ENCODE data around the gene ZNF217. TPM values are rescaled to one million over a fixed set of nuclear protein-coding genes. Genes with fewer than 3 reads are reported as not detected.

ZNF217 gene
- total RNA-seq, 1 donor from 2014 or later, result 57.9 TPM

GRCh38 chr20:53636540-53637097, 43.0 kb upstream of the ZNF217 start:
- Histone ChIP-seq H3K4me1 (ENCODE audit: insufficient read depth, low read length) (no peaks in the 10 kb centered on the region), H2AFZ (ENCODE audit: low read depth, low read length) (no peak overlapping the region), H3K9me3 (ENCODE audit: insufficient read depth, low read depth, low read length) (no peaks in the 10 kb centered on the region), H3K27ac (ENCODE audit: low read depth, low read length) (no peak overlapping the region), H3K36me3 (ENCODE audit: insufficient read depth, low read length) (no peaks in the 10 kb centered on the region), H3K4me3 (ENCODE audit: insufficient read depth, low read depth, low read length) (no peak overlapping the region), H3K4me2 (ENCODE audit: low read length) (no peak overlapping the region), H3K9ac (ENCODE audit: low read length) (no peak overlapping the region), H4K20me1 (ENCODE audit: insufficient read depth, low read length) (no peaks in the 10 kb centered on the region), H3K79me2 (ENCODE audit: insufficient read depth, low read length) (no peaks in the 10 kb centered on the region), H3K27me3 (ENCODE audit: insufficient read depth, low read length) (no peaks in the 10 kb centered on the region)
- no peak for FAIRE-seq
- no peak for DNase-seq (ENCODE audit: low read depth)
- H3K9me3 Mint-ChIP-seq (ENCODE audit: unreplicated experiment), result no peaks in the 10 kb centered on the region
- no peak overlapping the region for H3K27ac Mint-ChIP-seq (ENCODE audit: unreplicated experiment)
- no peaks in the 10 kb centered on the region for H3K36me3 Mint-ChIP-seq (ENCODE audit: low read depth, unreplicated experiment)
- H3K27me3 Mint-ChIP-seq (ENCODE audit: low read depth, unreplicated experiment), result peaks cover 3% of the 10 kb centered on the region
- no peak overlapping the region for H3K4me3 Mint-ChIP-seq (ENCODE audit: unreplicated experiment)
- peaks cover 3% of the 10 kb centered on the region for H3K4me1 Mint-ChIP-seq (ENCODE audit: low read depth, unreplicated experiment)
- TF ChIP-seq EZH2 (IDR thresholded peaks at IDR 0.05; ENCODE audit: insufficient read depth, low read length), result no peak

- TF ChIP-seq EZH2 (IDR thresholded peaks at IDR 0.05; ENCODE audit: insufficient read depth, low read length) (no peak), CTCF (IDR thresholded peaks at IDR 0.05; ENCODE audit: insufficient read depth, low read depth, low read length) (no peak)
- H3K27me3 ChIP-seq (ENCODE audit: insufficient read depth, low read length), result no peaks in the 10 kb centered on the region
- H3K9me3 Mint-ChIP-seq (ENCODE audit: unreplicated experiment), result no peaks in the 10 kb centered on the region
- FAIRE-seq, result no peak
- no peak overlapping the region for H3K27ac Mint-ChIP-seq (ENCODE audit: unreplicated experiment)
- H3K27me3 Mint-ChIP-seq (ENCODE audit: low read depth, unreplicated experiment), result peaks cover 3% of the 10 kb centered on the region
- no peak overlapping the region for H3K4me3 Mint-ChIP-seq (ENCODE audit: unreplicated experiment)
- no peaks in the 10 kb centered on the region for H3K9me3 ChIP-seq (ENCODE audit: insufficient read depth, low read depth, low read length)
- H3K36me3 Mint-ChIP-seq (ENCODE audit: low read depth, unreplicated experiment), result no peaks in the 10 kb centered on the region
- H3K4me3 ChIP-seq (ENCODE audit: insufficient read depth, low read depth, low read length), result no peak overlapping the region
- no peaks in the 10 kb centered on the region for H4K20me1 ChIP-seq (ENCODE audit: insufficient read depth, low read length)
- no peak overlapping the region for H3K4me2 ChIP-seq (ENCODE audit: low read length)
- H2AFZ ChIP-seq (ENCODE audit: low read depth, low read length), result no peak overlapping the region
- no peak for DNase-seq (ENCODE audit: low read depth)
- H3K9ac ChIP-seq (ENCODE audit: low read length), result no peak overlapping the region
- no peaks in the 10 kb centered on the region for H3K4me1 ChIP-seq (ENCODE audit: insufficient read depth, low read length)
- H3K36me3 ChIP-seq (ENCODE audit: insufficient read depth, low read length), result no peaks in the 10 kb centered on the region
- no peak overlapping the region for H3K27ac ChIP-seq (ENCODE audit: low read depth, low read length)
- no peaks in the 10 kb centered on the region for H3K79me2 ChIP-seq (ENCODE audit: insufficient read depth, low read length)
- H3K4me1 Mint-ChIP-seq (ENCODE audit: low read depth, unreplicated experiment), result peaks cover 3% of the 10 kb centered on the region
Measured at GRCh38 chr20:53635221-53635620, 41.6 kb upstream of the ZNF217 start.

GRCh38 chr20:53631909-53632662, 38.4 kb upstream of the ZNF217 start:
- Histone ChIP-seq H2AFZ (ENCODE audit: low read depth, low read length) (no peak overlapping the region), H3K79me2 (ENCODE audit: insufficient read depth, low read length) (no peaks in the 10 kb centered on the region), H3K9me3 (ENCODE audit: insufficient read depth, low read depth, low read length) (no peaks in the 10 kb centered on the region), H3K27me3 (ENCODE audit: insufficient read depth, low read length) (no peaks in the 10 kb centered on the region), H3K36me3 (ENCODE audit: insufficient read depth, low read length) (no peaks in the 10 kb centered on the region), H3K4me1 (ENCODE audit: insufficient read depth, low read length) (no peaks in the 10 kb centered on the region), H3K27ac (ENCODE audit: low read depth, low read length) (no peak overlapping the region), H3K9ac (ENCODE audit: low read length) (no peak overlapping the region), H4K20me1 (ENCODE audit: insufficient read depth, low read length) (no peaks in the 10 kb centered on the region), H3K4me3 (ENCODE audit: insufficient read depth, low read depth, low read length) (no peak overlapping the region), H3K4me2 (ENCODE audit: low read length) (no peak overlapping the region)
- Mint-ChIP-seq H3K27me3 (ENCODE audit: low read depth, unreplicated experiment) (peaks cover 3% of the 10 kb centered on the region), H3K9me3 (ENCODE audit: unreplicated experiment) (no peaks in the 10 kb centered on the region), H3K4me3 (ENCODE audit: unreplicated experiment) (no peak overlapping the region), H3K27ac (ENCODE audit: unreplicated experiment) (no peak overlapping the region), H3K4me1 (ENCODE audit: low read depth, unreplicated experiment) (no peaks in the 10 kb centered on the region), H3K36me3 (ENCODE audit: low read depth, unreplicated experiment) (no peaks in the 10 kb centered on the region)
- TF ChIP-seq CTCF (IDR thresholded peaks at IDR 0.05; ENCODE audit: insufficient read depth, low read depth, low read length) (no peak), EZH2 (IDR thresholded peaks at IDR 0.05; ENCODE audit: insufficient read depth, low read length) (no peak)
- DNase-seq (ENCODE audit: low read depth), result no peak
- FAIRE-seq, result no peak

Data from astrocyte (in vitro differentiated cells and primary cell).